ENCODE results near the gene COX7C.
"Not testable (repeated sequence)": the region's sequence is repeated elsewhere in the genome, so short reads cannot be mapped to it uniquely, and the experiment has no call there.

The COX7C gene

GRCh38 chr5:86626149-86626548 lies 8.4 kb downstream of the COX7C start:
- H3K4me1 Mint-ChIP-seq (ENCODE audit: low read depth in 2 of 2), result no peaks in the 10 kb centered on the region
- H3K27ac Mint-ChIP-seq, result no peak overlapping the region
- no peaks in the 10 kb centered on the region for H3K9me3 Mint-ChIP-seq
- no peak overlapping the region for H3K4me3 Mint-ChIP-seq
- H3K36me3 Mint-ChIP-seq (ENCODE audit: insufficient read depth), result peaks cover 17% of the 10 kb centered on the region
- DNase-seq, result no peak
- H3K27me3 Mint-ChIP-seq, result peaks cover 28 to 40% of the 10 kb centered on the region in 2 donors
- no peak for ATAC-seq (replicated peaks)

- DNase-seq (no peak), ATAC-seq (replicated peaks) (no peak)
- Mint-ChIP-seq H3K36me3 (ENCODE audit: insufficient read depth) (no peaks in the 10 kb centered on the region), H3K9me3 (no peaks in the 10 kb centered on the region), H3K4me3 (no peak overlapping the region), H3K27ac (no peak overlapping the region), H3K4me1 (ENCODE audit: low read depth in 2 of 2) (no peaks in the 10 kb centered on the region), H3K27me3 (peaks cover 53 to 55% of the 10 kb centered on the region in 2 donors)
These were observed 13.4 kb downstream of the COX7C start for GRCh38 chr5:86631165-86631564.

- Mint-ChIP-seq H3K36me3 (ENCODE audit: insufficient read depth) (no peaks in the 10 kb centered on the region), H3K27ac (no peak overlapping the region), H3K27me3 (peaks cover 8 to 12% of the 10 kb centered on the region in 2 donors), H3K4me3 (no peak overlapping the region), H3K4me1 (ENCODE audit: low read depth in 2 of 2) (no peaks in the 10 kb centered on the region), H3K9me3 (no peaks in the 10 kb centered on the region)
- DNase-seq (no peak), ATAC-seq (replicated peaks) (no peak)
These were observed 23.3 kb downstream of the COX7C start for GRCh38 chr5:86640998-86641397.

- H3K4me3 Mint-ChIP-seq, result no peak overlapping the region
- H3K27me3 Mint-ChIP-seq, result peaks cover 0 to 13% of the 10 kb centered on the region in 2 donors
- no peak overlapping the region for H3K27ac Mint-ChIP-seq
- DNase-seq, result no peak
- H3K4me1 Mint-ChIP-seq (ENCODE audit: low read depth in 2 of 2), result no peaks in the 10 kb centered on the region
- H3K9me3 Mint-ChIP-seq, result no peaks in the 10 kb centered on the region
- ATAC-seq (replicated peaks), result no peak
- H3K36me3 Mint-ChIP-seq (ENCODE audit: insufficient read depth), result no peaks in the 10 kb centered on the region
These were observed 27.1 kb downstream of the COX7C start for GRCh38 chr5:86644843-86645242.

- Mint-ChIP-seq H3K36me3 (ENCODE audit: insufficient read depth) (no peaks in the 10 kb centered on the region), H3K9me3 (no peaks in the 10 kb centered on the region)
These were observed 28.1 kb downstream of the COX7C start for GRCh38 chr5:86645885-86646284.

GRCh38 chr5:86646671-86647070 lies 28.9 kb downstream of the COX7C start:
- Mint-ChIP-seq H3K4me1 (ENCODE audit: low read depth in 2 of 2) (no peaks in the 10 kb centered on the region), H3K4me3 (no peak overlapping the region), H3K36me3 (ENCODE audit: insufficient read depth) (no peaks in the 10 kb centered on the region), H3K27ac (no peak overlapping the region), H3K9me3 (no peaks in the 10 kb centered on the region), H3K27me3 (peaks cover 0 to 17% of the 10 kb centered on the region in 2 donors)
- DNase-seq, result no peak
- no peak for ATAC-seq (replicated peaks)

More at GRCh38 chr5:86645885-86646284, 28.1 kb downstream of the COX7C start:
- Mint-ChIP-seq H3K4me3 (no peak overlapping the region), H3K4me1 (ENCODE audit: low read depth in 2 of 2) (no peaks in the 10 kb centered on the region), H3K27ac (no peak overlapping the region), H3K27me3 (peaks cover 0 to 17% of the 10 kb centered on the region in 2 donors)
- ATAC-seq (replicated peaks) (no peak), DNase-seq (no peak)

GRCh38 chr5:86649832-86650505 lies 32.2 kb downstream of the COX7C start:
- ATAC-seq (replicated peaks) (no peak), DNase-seq (no peak)
- H3K27me3 Mint-ChIP-seq, result peaks cover 0 to 17% of the 10 kb centered on the region in 2 donors
- H3K36me3 Mint-ChIP-seq (ENCODE audit: insufficient read depth), result no peaks in the 10 kb centered on the region
- H3K4me3 Mint-ChIP-seq, result no peak overlapping the region
- no peaks in the 10 kb centered on the region for H3K4me1 Mint-ChIP-seq (ENCODE audit: low read depth in 2 of 2)
- no peaks in the 10 kb centered on the region for H3K9me3 Mint-ChIP-seq
- no peak overlapping the region for H3K27ac Mint-ChIP-seq

- not testable (repeated sequence) for H3K9me3 Mint-ChIP-seq; H3K4me3 Mint-ChIP-seq; ATAC-seq (replicated peaks); H3K4me1 Mint-ChIP-seq (ENCODE audit: low read depth in 2 of 2); DNase-seq; H3K36me3 Mint-ChIP-seq (ENCODE audit: insufficient read depth); H3K27ac Mint-ChIP-seq
- peaks cover 21 to 44% of the 10 kb centered on the region in 2 donors for H3K27me3 Mint-ChIP-seq
These were observed 43.0 kb downstream of the COX7C start for GRCh38 chr5:86660771-86661170.

- no peak for DNase-seq
- Mint-ChIP-seq H3K36me3 (ENCODE audit: insufficient read depth) (no peaks in the 10 kb centered on the region), H3K27me3 (peaks cover 14 to 40% of the 10 kb centered on the region in 2 donors), H3K4me1 (ENCODE audit: low read depth in 2 of 2) (peaks cover 0 to 2% of the 10 kb centered on the region in 2 donors), H3K9me3 (no peaks in the 10 kb centered on the region), H3K27ac (no peak overlapping the region), H3K4me3 (no peak overlapping the region)
- no peak for ATAC-seq (replicated peaks)
These were observed 46.4 kb downstream of the COX7C start for GRCh38 chr5:86664173-86664572.

GRCh38 chr5:86665984-86666760 lies 48.4 kb downstream of the COX7C start:
- H3K36me3 Mint-ChIP-seq (ENCODE audit: insufficient read depth), result no peaks in the 10 kb centered on the region
- peak overlapping the region in 1 of 2 donors; percentile 55 for H3K27ac Mint-ChIP-seq
- DNase-seq, result peak in 2 of 3 experiments; percentile 27 to 31
- H3K4me1 Mint-ChIP-seq (ENCODE audit: low read depth in 2 of 2), result peaks cover 0 to 2% of the 10 kb centered on the region in 2 donors
- H3K27me3 Mint-ChIP-seq, result peaks cover 20 to 27% of the 10 kb centered on the region in 2 donors
- peak; percentile 87 for ATAC-seq (replicated peaks)
- no peaks in the 10 kb centered on the region for H3K9me3 Mint-ChIP-seq
- peak overlapping the region in 1 of 2 donors; percentile 78 for H3K4me3 Mint-ChIP-seq

GRCh38 chr5:86666981-86667380 lies 49.2 kb downstream of the COX7C start:
- peaks cover 12 to 23% of the 10 kb centered on the region in 2 donors for H3K27me3 Mint-ChIP-seq
- H3K36me3 Mint-ChIP-seq (ENCODE audit: insufficient read depth), result no peaks in the 10 kb centered on the region
- ATAC-seq (replicated peaks) (no peak), DNase-seq (no peak)
- H3K4me3 Mint-ChIP-seq, result no peak overlapping the region
- no peak overlapping the region for H3K27ac Mint-ChIP-seq
- no peaks in the 10 kb centered on the region for H3K9me3 Mint-ChIP-seq
- H3K4me1 Mint-ChIP-seq (ENCODE audit: low read depth in 2 of 2), result peaks cover 0 to 2% of the 10 kb centered on the region in 2 donors

Measured in effector memory CD8-positive, alpha-beta T cell (primary cell).